GM18951 (cell line): ENCODE data around the gene EMILIN2.

ENCODE experiments used
- POLR2A ChIP-seq: IDR thresholded peaks from 4 replicates; pipeline ENCODE4 v1.6.1; 2011; ENCODE audit warnings: mild to moderate bottlenecking; ENCODE audit not compliant: insufficient read length, insufficient read depth; ENCODE audit errors: extremely low read depth
- in situ Hi-C: fragments of 300-500 bp; cut with MboI; formaldehyde crosslinking; loops from one replicate; pipeline ENCODE4 v1.12.0; 2022; ENCODE audit warnings: low sequenced_read_pairs, mixed read lengths, inconsistent platforms; ENCODE audit not compliant: unreplicated experiment

Gene EMILIN2

DNA sequence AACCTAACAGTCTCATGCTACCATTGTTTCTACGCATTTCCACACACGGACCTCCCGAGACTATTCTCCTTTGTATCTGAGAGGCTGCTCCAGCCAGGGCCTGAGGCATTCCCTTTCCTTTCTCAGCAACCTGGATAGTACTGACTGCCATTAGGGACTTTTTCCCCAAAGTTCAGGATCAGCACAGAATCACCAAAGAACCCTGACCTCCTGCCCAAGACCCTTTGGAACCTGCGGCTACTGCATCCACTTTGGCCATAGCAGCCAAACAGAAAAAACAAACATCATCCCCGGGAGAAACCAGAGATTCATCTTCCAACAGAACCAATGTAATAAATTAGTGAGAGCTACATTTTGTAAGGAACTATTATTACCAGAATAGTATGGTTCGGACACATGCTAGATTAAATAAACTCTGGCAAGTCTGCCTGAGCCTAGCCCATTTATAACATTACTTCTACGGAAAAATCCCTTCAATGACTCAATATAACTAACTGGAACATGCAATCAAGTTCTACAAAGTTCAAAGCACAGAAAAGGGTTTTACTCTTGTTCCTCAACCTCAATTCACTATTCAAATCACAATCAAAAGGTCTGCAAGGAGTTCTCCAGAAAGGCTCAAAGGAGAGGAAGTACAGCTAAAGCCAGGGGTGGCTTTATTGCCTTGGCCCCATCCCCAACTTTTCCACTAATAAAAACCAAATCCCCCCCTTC is 114.3 kb downstream of the EMILIN2 start:
- no peak for TF ChIP-seq POLR2A
- in situ Hi-C loops, result no loop called here

DNA sequence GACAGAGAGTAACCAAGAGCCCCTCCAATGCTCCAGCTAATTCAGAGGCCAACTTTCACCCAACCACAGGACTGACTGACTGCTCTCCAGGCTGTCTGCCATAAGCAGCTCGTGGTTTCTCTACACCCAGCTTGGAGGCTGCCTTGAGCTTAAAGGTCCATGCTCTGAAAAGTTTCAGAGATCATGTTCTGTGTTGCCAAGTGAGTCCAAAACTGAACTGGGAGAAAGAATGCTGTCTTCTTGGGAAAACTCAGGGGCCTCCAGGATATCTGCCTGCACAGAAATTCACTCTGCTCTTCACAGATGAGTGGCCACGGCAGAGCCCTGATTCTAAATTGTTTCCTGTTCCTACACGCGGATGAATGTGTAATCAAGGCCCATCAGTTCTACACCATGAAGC is 115.0 kb downstream of the EMILIN2 start:
- in situ Hi-C loops, result no loop called here

DNA sequence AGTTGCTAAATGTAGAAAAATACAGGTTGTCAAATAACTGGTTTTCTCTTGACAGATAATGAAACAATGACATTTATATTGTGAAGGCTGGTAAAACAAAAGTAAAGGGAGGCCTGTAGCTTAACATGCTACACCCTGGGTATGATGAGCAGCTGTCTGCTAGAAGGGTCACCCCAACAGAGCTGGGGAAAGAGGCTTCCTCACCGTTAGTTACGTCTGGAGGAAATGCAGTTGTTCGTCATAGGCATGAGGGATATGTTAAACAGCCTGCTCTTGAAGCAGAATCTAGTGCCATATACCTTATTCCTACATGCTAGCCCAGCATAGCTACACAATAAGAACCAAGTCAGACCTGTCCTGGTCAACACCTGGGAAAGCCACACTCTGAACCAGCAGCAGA is 116.2 kb downstream of the EMILIN2 start:
- no peak for TF ChIP-seq POLR2A
- in situ Hi-C loops, result no loop called here

More for the DNA sequence above, 115.0 kb downstream of the EMILIN2 start:
- no peak for TF ChIP-seq POLR2A

DNA sequence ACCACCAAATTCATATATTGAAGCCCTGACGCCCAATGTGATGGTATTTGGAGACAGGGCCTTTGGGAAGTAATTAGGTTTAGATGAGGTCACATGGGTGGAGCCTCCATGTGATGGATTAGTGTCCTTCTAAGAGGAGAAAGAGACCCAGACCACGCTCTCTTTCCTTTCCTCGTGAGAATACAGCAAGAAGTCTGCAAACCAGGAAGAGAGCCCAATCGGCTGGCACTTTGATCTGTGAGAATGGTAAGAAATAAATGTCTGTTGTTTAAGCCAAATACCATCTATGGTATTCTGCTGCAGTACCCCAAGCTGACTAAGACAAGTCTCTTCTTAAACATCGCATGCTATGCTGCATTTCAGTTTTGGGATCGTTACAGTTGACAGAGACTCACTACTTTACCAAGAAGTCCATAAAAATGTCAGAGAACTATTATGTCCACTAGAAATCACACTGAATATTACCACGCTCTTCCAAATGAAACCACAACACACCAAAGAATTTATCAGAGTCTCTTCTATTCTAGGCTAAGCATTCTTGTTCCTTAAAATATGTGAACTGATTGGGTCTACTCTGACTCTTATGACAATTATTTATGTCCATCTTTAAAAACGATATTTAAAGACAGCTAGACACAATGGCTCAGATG is 117.7 kb downstream of the EMILIN2 start:
- no peak for TF ChIP-seq POLR2A
- in situ Hi-C loops, result no loop called here
